ENCODE results near the gene TMTC3. TPM values are rescaled to one million over a fixed set of nuclear protein-coding genes. Genes with fewer than 3 reads are reported as not detected.

The TMTC3 gene
- polyA plus RNA-seq, 1 of the 3 experiments (the other 2 are of a cell fraction), result 2.8 TPM

DNA sequence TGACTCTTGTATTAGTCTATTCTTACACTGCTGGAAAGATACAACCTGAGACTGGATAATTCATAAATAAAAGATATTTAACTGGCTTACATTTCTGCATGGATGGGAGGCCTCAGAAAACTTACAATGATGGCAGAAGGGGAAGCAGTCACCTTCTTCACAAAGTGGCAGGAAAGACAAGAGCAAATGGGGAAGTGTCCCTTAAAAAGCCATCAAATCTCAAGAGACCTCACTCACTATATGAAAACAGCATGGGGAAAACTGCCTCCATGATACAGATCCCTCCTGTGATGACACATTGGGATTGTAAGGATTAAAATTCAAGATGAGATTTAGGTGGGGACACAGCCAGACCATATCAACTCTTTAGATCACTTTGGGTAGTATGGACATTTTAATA, 83.7 kb downstream of the TMTC3 start:
- no peak for DNase-seq
- H3K9me3 ChIP-seq, result peaks cover 10% of the 10 kb centered on the region
- ChIA-PET POLR2A (no interaction called here), CTCF (no interaction called here)
- H3K27me3 ChIP-seq (ENCODE audit: insufficient read depth), result no peaks in the 10 kb centered on the region
- no peak overlapping the region for H2AFZ ChIP-seq (ENCODE audit: low read depth)
- H3K9me2 ChIP-seq, result no peaks in the 10 kb centered on the region
- H3K4me3 ChIP-seq (ENCODE audit: low read depth in 2 of 2, low read length in 1 of 2), result no peak overlapping the region
- no peaks in the 10 kb centered on the region for H4K20me1 ChIP-seq (ENCODE audit: insufficient read depth)
- no peak overlapping the region for H3K27ac ChIP-seq (ENCODE audit: low read depth in 2 of 2, low read length in 1 of 2)
- H3K4me2 ChIP-seq, result no peak overlapping the region
- TF ChIP-seq MXI1 (IDR thresholded peaks at IDR 0.05; ENCODE audit: low read depth, low read length) (no peak), NRF1 (IDR thresholded peaks at IDR 0.05; ENCODE audit: low read depth, low read length) (no peak), YY1 (IDR thresholded peaks at IDR 0.05; ENCODE audit: low read depth) (no peak), SIN3A (IDR thresholded peaks at IDR 0.05; ENCODE audit: borderline replicate concordance, low read depth, low read length) (no peak), RFX5 (IDR thresholded peaks at IDR 0.05; ENCODE audit: low read length) (no peak), CHD2 (IDR thresholded peaks at IDR 0.05; ENCODE audit: low read length, partially characterized antibody) (no peak)
- TF ChIP-seq, protein P1, sequence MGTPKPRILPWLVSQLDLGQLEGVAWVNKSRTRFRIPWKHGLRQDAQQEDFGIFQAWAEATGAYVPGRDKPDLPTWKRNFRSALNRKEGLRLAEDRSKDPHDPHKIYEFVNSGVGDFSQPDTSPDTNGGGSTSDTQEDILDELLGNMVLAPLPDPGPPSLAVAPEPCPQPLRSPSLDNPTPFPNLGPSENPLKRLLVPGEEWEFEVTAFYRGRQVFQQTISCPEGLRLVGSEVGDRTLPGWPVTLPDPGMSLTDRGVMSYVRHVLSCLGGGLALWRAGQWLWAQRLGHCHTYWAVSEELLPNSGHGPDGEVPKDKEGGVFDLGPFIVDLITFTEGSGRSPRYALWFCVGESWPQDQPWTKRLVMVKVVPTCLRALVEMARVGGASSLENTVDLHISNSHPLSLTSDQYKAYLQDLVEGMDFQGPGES (IDR thresholded peaks at IDR 0.05; ENCODE audit: low read depth, low read length), result no peak
- TF ChIP-seq, protein P2, sequence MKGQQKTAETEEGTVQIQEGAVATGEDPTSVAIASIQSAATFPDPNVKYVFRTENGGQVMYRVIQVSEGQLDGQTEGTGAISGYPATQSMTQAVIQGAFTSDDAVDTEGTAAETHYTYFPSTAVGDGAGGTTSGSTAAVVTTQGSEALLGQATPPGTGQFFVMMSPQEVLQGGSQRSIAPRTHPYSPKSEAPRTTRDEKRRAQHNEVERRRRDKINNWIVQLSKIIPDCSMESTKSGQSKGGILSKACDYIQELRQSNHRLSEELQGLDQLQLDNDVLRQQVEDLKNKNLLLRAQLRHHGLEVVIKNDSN (IDR thresholded peaks at IDR 0.05; ENCODE audit: borderline replicate concordance, low read depth), result no peak
- H3K9ac ChIP-seq, result no peak overlapping the region
- H3K36me3 ChIP-seq (replicated peaks in 1 of 2; ENCODE audit: control insufficient read depth in 1 of 2, insufficient read depth in 2 of 2, low read length in 1 of 2), result peaks cover 0 to 2% of the 10 kb centered on the region in 2 experiments
- no peaks in the 10 kb centered on the region for H3K79me2 ChIP-seq (ENCODE audit: insufficient read depth)
- no peaks in the 10 kb centered on the region for H3F3A ChIP-seq (replicated peaks; ENCODE audit: insufficient read depth)
- no peaks in the 10 kb centered on the region for H3K4me1 ChIP-seq (ENCODE audit: control insufficient read depth in 1 of 2, insufficient read depth in 2 of 2, low read depth in 1 of 2, low read length in 1 of 2)

DNA sequence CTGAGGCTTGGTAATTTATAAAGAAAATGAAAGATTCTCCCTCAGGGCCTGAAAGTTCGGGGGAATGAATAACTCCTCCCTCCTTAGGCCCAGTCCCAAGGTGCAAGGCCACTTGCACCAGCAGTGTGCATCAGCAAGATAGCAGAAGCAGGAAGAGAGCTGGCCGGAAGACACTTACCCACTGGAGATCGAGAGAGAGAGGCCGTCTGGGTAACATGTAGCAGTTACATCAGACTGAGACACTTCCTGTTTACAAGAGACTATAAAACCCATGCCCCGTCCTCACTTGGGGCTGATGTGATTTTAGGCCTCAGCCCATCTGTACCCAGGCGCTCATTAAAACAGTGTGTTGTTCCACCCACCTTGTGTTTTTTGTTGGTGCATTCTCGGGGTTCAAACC, 85.2 kb downstream of the TMTC3 start:
- H3K27me3 ChIP-seq (ENCODE audit: insufficient read depth), result no peaks in the 10 kb centered on the region
- H3F3A ChIP-seq (replicated peaks; ENCODE audit: insufficient read depth), result no peaks in the 10 kb centered on the region
- H3K9ac ChIP-seq, result no peak overlapping the region
- no peaks in the 10 kb centered on the region for H3K9me2 ChIP-seq
- CTCF ChIA-PET, result no interaction called here
- POLR2A ChIA-PET, result no interaction called here
- no peak overlapping the region for H3K27ac ChIP-seq (ENCODE audit: low read depth in 2 of 2, low read length in 1 of 2)
- H3K36me3 ChIP-seq (replicated peaks in 1 of 2; ENCODE audit: control insufficient read depth in 1 of 2, insufficient read depth in 2 of 2, low read length in 1 of 2), result no peaks in the 10 kb centered on the region
- peaks cover 10% of the 10 kb centered on the region for H3K9me3 ChIP-seq
- TF ChIP-seq, protein P3, sequence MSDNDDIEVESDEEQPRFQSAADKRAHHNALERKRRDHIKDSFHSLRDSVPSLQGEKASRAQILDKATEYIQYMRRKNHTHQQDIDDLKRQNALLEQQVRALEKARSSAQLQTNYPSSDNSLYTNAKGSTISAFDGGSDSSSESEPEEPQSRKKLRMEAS (IDR thresholded peaks at IDR 0.05; ENCODE audit: low read depth), result no peak
- TF ChIP-seq NRF1 (IDR thresholded peaks at IDR 0.05; ENCODE audit: low read depth, low read length) (no peak), RFX5 (IDR thresholded peaks at IDR 0.05; ENCODE audit: low read length) (no peak)
- TF ChIP-seq, protein P4, sequence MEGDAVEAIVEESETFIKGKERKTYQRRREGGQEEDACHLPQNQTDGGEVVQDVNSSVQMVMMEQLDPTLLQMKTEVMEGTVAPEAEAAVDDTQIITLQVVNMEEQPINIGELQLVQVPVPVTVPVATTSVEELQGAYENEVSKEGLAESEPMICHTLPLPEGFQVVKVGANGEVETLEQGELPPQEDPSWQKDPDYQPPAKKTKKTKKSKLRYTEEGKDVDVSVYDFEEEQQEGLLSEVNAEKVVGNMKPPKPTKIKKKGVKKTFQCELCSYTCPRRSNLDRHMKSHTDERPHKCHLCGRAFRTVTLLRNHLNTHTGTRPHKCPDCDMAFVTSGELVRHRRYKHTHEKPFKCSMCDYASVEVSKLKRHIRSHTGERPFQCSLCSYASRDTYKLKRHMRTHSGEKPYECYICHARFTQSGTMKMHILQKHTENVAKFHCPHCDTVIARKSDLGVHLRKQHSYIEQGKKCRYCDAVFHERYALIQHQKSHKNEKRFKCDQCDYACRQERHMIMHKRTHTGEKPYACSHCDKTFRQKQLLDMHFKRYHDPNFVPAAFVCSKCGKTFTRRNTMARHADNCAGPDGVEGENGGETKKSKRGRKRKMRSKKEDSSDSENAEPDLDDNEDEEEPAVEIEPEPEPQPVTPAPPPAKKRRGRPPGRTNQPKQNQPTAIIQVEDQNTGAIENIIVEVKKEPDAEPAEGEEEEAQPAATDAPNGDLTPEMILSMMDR (IDR thresholded peaks at IDR 0.05), result no peak
- H2AFZ ChIP-seq (ENCODE audit: low read depth), result no peak overlapping the region
- no peaks in the 10 kb centered on the region for H3K4me1 ChIP-seq (ENCODE audit: control insufficient read depth in 1 of 2, insufficient read depth in 2 of 2, low read depth in 1 of 2, low read length in 1 of 2)
- 78% methylated on average over 7 of the region's 7 CpGs for WGBS (ENCODE audit: low lambda C conversion rate)
- no peaks in the 10 kb centered on the region for H3K79me2 ChIP-seq (ENCODE audit: insufficient read depth)
- H3K4me2 ChIP-seq, result no peak overlapping the region
- H4K20me1 ChIP-seq (ENCODE audit: insufficient read depth), result no peaks in the 10 kb centered on the region
- no peak overlapping the region for H3K4me3 ChIP-seq (ENCODE audit: low read depth in 2 of 2, low read length in 1 of 2)
- no peak for DNase-seq

Measured in SK-N-SH (cell line).